ENCODE results near the gene ATN1. TPM values are rescaled to one million over a fixed set of nuclear protein-coding genes. Genes with fewer than 3 reads are reported as not detected.

Gene ATN1
- total and polyA plus RNA-seq, 9 of the 15 experiments (the other 6 are each of a cell fraction or from before 2014, with no cell fraction given): 0.15 to 49.8 (median 2.7) TPM

DNA sequence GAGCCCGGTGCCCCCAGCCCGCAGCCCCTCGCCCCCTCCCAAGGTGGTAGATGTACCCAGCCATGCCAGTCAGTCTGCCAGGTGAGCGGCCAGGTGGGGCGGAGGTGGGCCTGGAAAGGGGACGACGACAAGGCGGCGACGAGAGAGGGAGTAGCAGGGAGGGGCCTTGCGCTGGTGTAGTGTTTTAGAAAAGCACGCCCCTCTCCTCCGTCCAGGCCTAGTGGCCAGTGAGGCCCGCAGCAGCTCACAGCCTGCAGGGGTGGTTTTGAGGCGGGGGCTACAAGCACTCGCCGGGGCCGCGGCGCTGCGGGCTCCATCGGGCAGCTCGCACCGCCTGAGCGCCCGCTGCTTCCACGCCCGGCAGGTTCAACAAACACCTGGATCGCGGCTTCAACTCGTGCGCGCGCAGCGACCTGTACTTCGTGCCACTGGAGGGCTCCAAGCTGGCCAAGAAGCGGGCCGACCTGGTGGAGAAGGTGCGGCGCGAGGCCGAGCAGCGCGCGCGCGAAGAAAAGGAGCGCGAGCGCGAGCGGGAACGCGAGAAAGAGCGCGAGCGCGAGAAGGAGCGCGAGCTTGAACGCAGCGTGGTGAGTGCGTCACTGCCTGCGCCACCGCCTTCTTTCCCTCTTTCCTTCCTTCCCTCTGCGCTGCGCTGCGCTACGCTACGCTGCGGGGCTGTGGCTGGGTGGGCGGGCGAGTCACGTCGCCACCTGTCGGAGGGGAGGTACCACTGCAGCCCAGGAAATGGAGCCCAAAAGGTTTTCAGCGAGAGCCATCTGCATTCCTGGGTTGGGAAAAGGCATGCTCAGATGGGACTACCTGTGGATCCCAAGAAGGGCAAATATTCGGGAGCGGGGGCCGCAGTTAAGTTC is 10.0 kb downstream of the ATN1 start (continued):
- TF ChIP-seq TBL1XR1 (IDR thresholded peaks at IDR 0.05; ENCODE audit: low read length in 2 of 2): peak in 1 of 2 experiments; percentile 60; a peak in 1 of 4 replicates
- TF ChIP-seq, protein P1, sequence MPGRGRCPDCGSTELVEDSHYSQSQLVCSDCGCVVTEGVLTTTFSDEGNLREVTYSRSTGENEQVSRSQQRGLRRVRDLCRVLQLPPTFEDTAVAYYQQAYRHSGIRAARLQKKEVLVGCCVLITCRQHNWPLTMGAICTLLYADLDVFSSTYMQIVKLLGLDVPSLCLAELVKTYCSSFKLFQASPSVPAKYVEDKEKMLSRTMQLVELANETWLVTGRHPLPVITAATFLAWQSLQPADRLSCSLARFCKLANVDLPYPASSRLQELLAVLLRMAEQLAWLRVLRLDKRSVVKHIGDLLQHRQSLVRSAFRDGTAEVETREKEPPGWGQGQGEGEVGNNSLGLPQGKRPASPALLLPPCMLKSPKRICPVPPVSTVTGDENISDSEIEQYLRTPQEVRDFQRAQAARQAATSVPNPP (IDR thresholded peaks at IDR 0.05; ENCODE audit: borderline replicate concordance, insufficient read depth, insufficient read length): no peak
- peak; percentile 74; the same call in 1 of the 2 replicates for TF ChIP-seq MTA3 (IDR thresholded peaks at IDR 0.05; ENCODE audit: borderline replicate concordance)
- no peak for TF ChIP-seq ZNF354B (CRISPR knock-in tag; IDR thresholded peaks at IDR 0.05)
- peak; percentile 99 for TF ChIP-seq CREM (IDR thresholded peaks at IDR 0.05; ENCODE audit: low read depth)
- no peak for TF ChIP-seq PRPF4 (IDR thresholded peaks at IDR 0.05; ENCODE audit: insufficient read depth, low read depth, low read length, poor library complexity, severe bottlenecking)
- TF ChIP-seq, protein P2, sequence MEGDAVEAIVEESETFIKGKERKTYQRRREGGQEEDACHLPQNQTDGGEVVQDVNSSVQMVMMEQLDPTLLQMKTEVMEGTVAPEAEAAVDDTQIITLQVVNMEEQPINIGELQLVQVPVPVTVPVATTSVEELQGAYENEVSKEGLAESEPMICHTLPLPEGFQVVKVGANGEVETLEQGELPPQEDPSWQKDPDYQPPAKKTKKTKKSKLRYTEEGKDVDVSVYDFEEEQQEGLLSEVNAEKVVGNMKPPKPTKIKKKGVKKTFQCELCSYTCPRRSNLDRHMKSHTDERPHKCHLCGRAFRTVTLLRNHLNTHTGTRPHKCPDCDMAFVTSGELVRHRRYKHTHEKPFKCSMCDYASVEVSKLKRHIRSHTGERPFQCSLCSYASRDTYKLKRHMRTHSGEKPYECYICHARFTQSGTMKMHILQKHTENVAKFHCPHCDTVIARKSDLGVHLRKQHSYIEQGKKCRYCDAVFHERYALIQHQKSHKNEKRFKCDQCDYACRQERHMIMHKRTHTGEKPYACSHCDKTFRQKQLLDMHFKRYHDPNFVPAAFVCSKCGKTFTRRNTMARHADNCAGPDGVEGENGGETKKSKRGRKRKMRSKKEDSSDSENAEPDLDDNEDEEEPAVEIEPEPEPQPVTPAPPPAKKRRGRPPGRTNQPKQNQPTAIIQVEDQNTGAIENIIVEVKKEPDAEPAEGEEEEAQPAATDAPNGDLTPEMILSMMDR (IDR thresholded peaks at IDR 0.05 in 2 of 3, conservative IDR thresholded peaks at IDR 0.05 in 1 of 3; ENCODE audit: insufficient read depth in 2 of 3, low read depth in 1 of 3, low read length in 3 of 3): peak; percentile 82 to 91 (median 86)
- TF ChIP-seq, protein P3, sequence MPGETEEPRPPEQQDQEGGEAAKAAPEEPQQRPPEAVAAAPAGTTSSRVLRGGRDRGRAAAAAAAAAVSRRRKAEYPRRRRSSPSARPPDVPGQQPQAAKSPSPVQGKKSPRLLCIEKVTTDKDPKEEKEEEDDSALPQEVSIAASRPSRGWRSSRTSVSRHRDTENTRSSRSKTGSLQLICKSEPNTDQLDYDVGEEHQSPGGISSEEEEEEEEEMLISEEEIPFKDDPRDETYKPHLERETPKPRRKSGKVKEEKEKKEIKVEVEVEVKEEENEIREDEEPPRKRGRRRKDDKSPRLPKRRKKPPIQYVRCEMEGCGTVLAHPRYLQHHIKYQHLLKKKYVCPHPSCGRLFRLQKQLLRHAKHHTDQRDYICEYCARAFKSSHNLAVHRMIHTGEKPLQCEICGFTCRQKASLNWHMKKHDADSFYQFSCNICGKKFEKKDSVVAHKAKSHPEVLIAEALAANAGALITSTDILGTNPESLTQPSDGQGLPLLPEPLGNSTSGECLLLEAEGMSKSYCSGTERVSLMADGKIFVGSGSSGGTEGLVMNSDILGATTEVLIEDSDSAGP (CRISPR knock-in tag; IDR thresholded peaks at IDR 0.05): 0 out of 2 replicates have a peak, but pooled peaks have one; percentile 58
- TF ChIP-seq GABPA (tag; conservative IDR thresholded peaks at IDR 0.05; ENCODE audit: low read depth): peak; percentile 73
- TF ChIP-seq MYNN (IDR thresholded peaks at IDR 0.05): peak; percentile 65
- TF ChIP-seq MYNN (CRISPR knock-in tag; IDR thresholded peaks at IDR 0.05): no peak
- TF ChIP-seq, protein P4, sequence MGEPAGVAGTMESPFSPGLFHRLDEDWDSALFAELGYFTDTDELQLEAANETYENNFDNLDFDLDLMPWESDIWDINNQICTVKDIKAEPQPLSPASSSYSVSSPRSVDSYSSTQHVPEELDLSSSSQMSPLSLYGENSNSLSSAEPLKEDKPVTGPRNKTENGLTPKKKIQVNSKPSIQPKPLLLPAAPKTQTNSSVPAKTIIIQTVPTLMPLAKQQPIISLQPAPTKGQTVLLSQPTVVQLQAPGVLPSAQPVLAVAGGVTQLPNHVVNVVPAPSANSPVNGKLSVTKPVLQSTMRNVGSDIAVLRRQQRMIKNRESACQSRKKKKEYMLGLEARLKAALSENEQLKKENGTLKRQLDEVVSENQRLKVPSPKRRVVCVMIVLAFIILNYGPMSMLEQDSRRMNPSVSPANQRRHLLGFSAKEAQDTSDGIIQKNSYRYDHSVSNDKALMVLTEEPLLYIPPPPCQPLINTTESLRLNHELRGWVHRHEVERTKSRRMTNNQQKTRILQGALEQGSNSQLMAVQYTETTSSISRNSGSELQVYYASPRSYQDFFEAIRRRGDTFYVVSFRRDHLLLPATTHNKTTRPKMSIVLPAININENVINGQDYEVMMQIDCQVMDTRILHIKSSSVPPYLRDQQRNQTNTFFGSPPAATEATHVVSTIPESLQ (CRISPR knock-in tag; IDR thresholded peaks at IDR 0.05): 0 out of 2 replicates have a peak, but pooled peaks have one; percentile 43

All from K562 (cell line).